K562 (cell line): ENCODE results near the gene ZFR2. TPM values are rescaled to one million over a fixed set of nuclear protein-coding genes. Genes with fewer than 3 reads are reported as not detected.
A peak's percentile ranks its signal among the peaks of the same experiment; 100 is the strongest.

Experiments
- ARID2 ChIP-seq: fragments of 450-650 bp; IDR thresholded peaks from 2 replicates; pipeline ENCODE4 v1.6.1; 2017; ENCODE audit warnings: antibody characterized with exemption, mild to moderate bottlenecking
- ATF3 ChIP-seq, 2 experiments: fragments of 450-650 bp in 1 of 2; sonication (generic) in 1 of 2; formaldehyde crosslinking in 1 of 2; IDR thresholded peaks in 1 of 2; conservative IDR thresholded peaks in 1 of 2; 2 replicates each; pipeline versions ENCODE4 v1.6.1 to v1.8.1; 2016 to 2023; ENCODE audit warnings: mild to moderate bottlenecking in 2 of 2, moderate library complexity in 2 of 2, inconsistent platforms in 1 of 2, missing genetic modification reagents in 1 of 2
- BACH1 ChIP-seq: fragments of 200-800 bp; sonication (Bioruptor generic); IDR thresholded peaks from 2 replicates; pipeline ENCODE4 v1.6.1; 2016; ENCODE audit warnings: missing genetic modification characterization, missing compliant biosample characterization
- DPF2 ChIP-seq: fragments of 450-650 bp; IDR thresholded peaks from 2 replicates; pipeline ENCODE4 v1.6.1; 2016
- EHMT2 ChIP-seq: fragments of 450-650 bp; IDR thresholded peaks from 2 replicates; pipeline ENCODE4 v1.6.1; 2018; ENCODE audit warnings: antibody characterized with exemption
- EP300 ChIP-seq: IDR thresholded peaks from 2 replicates; pipeline ENCODE4 v1.6.1; 2012; ENCODE audit warnings: low read length, improper control_type of control experiment
- EP400 ChIP-seq: fragments of 450-650 bp; IDR thresholded peaks from 2 replicates; pipeline ENCODE4 v1.6.1; 2017; ENCODE audit warnings: antibody characterized with exemption, mild to moderate bottlenecking, moderate library complexity
- ETV1 ChIP-seq: fragments of 450-650 bp; conservative IDR thresholded peaks from 2 replicates; pipeline ENCODE4 v1.6.1; 2016; ENCODE audit warnings: missing genetic modification characterization, control low read depth, low read depth, missing compliant biosample characterization
- GMEB1 ChIP-seq: fragments of 250-450 bp; sonication (Bioruptor Pico); IDR thresholded peaks from 2 replicates; pipeline ENCODE4 v1.4.0; 2020; ENCODE audit warnings: mild to moderate bottlenecking
- L3MBTL2 ChIP-seq: fragments of 450-650 bp; IDR thresholded peaks from 2 replicates; pipeline ENCODE4 v1.6.1; 2016; ENCODE audit warnings: mild to moderate bottlenecking, moderate library complexity
- MAFF ChIP-seq: IDR thresholded peaks from 2 replicates; pipeline ENCODE4 v1.6.1; 2012; ENCODE audit warnings: low read length, improper control_type of control experiment
- MAFG ChIP-seq: fragments of 450-650 bp; conservative IDR thresholded peaks from 2 replicates; pipeline ENCODE4 v1.6.1; 2016; ENCODE audit warnings: missing genetic modification characterization, missing compliant biosample characterization
- MAFK ChIP-seq: IDR thresholded peaks from 2 replicates; pipeline ENCODE4 v1.6.1; 2011; ENCODE audit warnings: low read length, improper control_type of control experiment
- NFE2 ChIP-seq: IDR thresholded peaks from 2 replicates; pipeline ENCODE4 v1.6.1; 2014; ENCODE audit warnings: antibody characterized with exemption, low read depth
- NFE2L1 ChIP-seq: fragments of 450-650 bp; IDR thresholded peaks from 2 replicates; pipeline ENCODE4 v1.6.1; 2016; ENCODE audit warnings: missing genetic modification characterization, low read depth, mild to moderate bottlenecking, missing compliant biosample characterization, moderate library complexity, borderline replicate concordance
- NR2C2 ChIP-seq, 2 experiments: fragments of 200-800 bp in 1 of 2; sonication (Bioruptor generic) in 1 of 2; sonication (generic) in 1 of 2; formaldehyde crosslinking in 1 of 2; IDR thresholded peaks; 2 replicates each; pipeline versions ENCODE4 v1.6.1 to v1.8.0; 2016 to 2022; ENCODE audit warnings: mild to moderate bottlenecking in 1 of 2, missing compliant biosample characterization in 1 of 2, missing genetic modification characterization in 1 of 2, missing genetic modification reagents in 1 of 2
- SMARCA4 ChIP-seq: fragments of 450-650 bp; IDR thresholded peaks from 2 replicates; pipeline ENCODE4 v1.6.1; 2016
- TRIM24 ChIP-seq, 2 experiments: fragments of 450-650 bp; IDR thresholded peaks; 2 replicates each; pipeline ENCODE4 v1.6.1; 2016
- ZNF253 ChIP-seq: fragments of 250-450 bp; sonication (Bioruptor Pico); conservative IDR thresholded peaks from 2 replicates; pipeline ENCODE4 v1.6.1; 2021; ENCODE audit warnings: mild to moderate bottlenecking
- ZNF584 ChIP-seq: fragments of 200-800 bp; sonication (Bioruptor generic); IDR thresholded peaks from 2 replicates; pipeline ENCODE4 v1.6.1; 2016; ENCODE audit warnings: low read depth, mild to moderate bottlenecking, missing genetic modification characterization, missing compliant biosample characterization
- ZNF592 ChIP-seq: fragments of 450-650 bp; IDR thresholded peaks from 2 replicates; pipeline ENCODE4 v1.6.1; 2017; ENCODE audit warnings: antibody characterized with exemption, mild to moderate bottlenecking
- polyA plus RNA-seq, 8 experiments: library from polyadenylated mRNA; depleted of rRNA in 4 of 8; stranded (reverse) in 5 of 8; unstranded in 3 of 8; fragments of >200 nt; fragmentation: Nextera tagmentation in 2 of 8; fragmentation: Illumina TruSeq in 1 of 8; extraction: Ambion mirVana in 2 of 8; extraction: Trizol in 1 of 8; gene quantifications; 2 replicates each; pipeline versions ENCODE4 v1.2.1 to v1.2.3, GENCODE V29; 2011 to 2014; ENCODE audit warnings: inconsistent platforms in 1 of 8, missing spikeins in 1 of 8
- total RNA-seq, 7 experiments: library from RNA; depleted of rRNA in 6 of 7; stranded (reverse); fragments of >200 nt in 6 of 7; fragmentation: Illumina TruSeq in 2 of 7; extraction: Trizol in 2 of 7; gene quantifications; 2 replicates each; pipeline versions ENCODE4 v1.2.1 to v1.2.3, GENCODE V29; 2011 to 2021; ENCODE audit warnings: low replicate concordance in 1 of 7
- TF ChIP-seq, protein P1 (sequence below): sonication (generic); formaldehyde crosslinking; IDR thresholded peaks from 2 replicates; pipeline ENCODE4 v1.8.0; 2022; ENCODE audit warnings: missing genetic modification reagents, mild to moderate bottlenecking, borderline replicate concordance

ZFR2 gene
- total and polyA plus RNA-seq, 9 of the 15 experiments (the other 6 are each of a cell fraction or from before 2014, with no cell fraction given) = 0.03 to 0.59 (median 0.07) TPM; not detected in 6

- peak; percentile 99 for TF ChIP-seq MAFG
- peak; percentile 76 for TF ChIP-seq SMARCA4
- no peak for TF ChIP-seq GMEB1 (CRISPR knock-in tag)
- TF ChIP-seq, protein P1, sequence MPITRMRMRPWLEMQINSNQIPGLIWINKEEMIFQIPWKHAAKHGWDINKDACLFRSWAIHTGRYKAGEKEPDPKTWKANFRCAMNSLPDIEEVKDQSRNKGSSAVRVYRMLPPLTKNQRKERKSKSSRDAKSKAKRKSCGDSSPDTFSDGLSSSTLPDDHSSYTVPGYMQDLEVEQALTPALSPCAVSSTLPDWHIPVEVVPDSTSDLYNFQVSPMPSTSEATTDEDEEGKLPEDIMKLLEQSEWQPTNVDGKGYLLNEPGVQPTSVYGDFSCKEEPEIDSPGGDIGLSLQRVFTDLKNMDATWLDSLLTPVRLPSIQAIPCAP = no peak
- peak; percentile 82 for TF ChIP-seq ZNF592
- peak; percentile 93 for TF ChIP-seq BACH1 (tag)
- TF ChIP-seq NR2C2 (CRISPR knock-in tag; IDR thresholded peaks at IDR 0.05) = no peak
- TF ChIP-seq NR2C2 (tag; IDR thresholded peaks at IDR 0.05) = peak; percentile 52
- TF ChIP-seq EP400 = peak; percentile 47; the same call in 1 of the 2 replicates
- TF ChIP-seq ATF3 (IDR thresholded peaks at IDR 0.05) = 0 out of 2 replicates have a peak, but pooled peaks have one; percentile 9
- no peak for TF ChIP-seq ATF3 (CRISPR knock-in tag; conservative IDR thresholded peaks at IDR 0.05)
- 0 out of 4 replicates have a peak, but pooled peaks of 1 of the 2 experiments have one; percentile 27 for TF ChIP-seq TRIM24 (IDR thresholded peaks at IDR 0.05)
- TF ChIP-seq NFE2 = peak; percentile 93
- TF ChIP-seq EHMT2 = 0 out of 2 replicates have a peak, but pooled peaks have one; percentile 11
- peak; percentile 58 for TF ChIP-seq L3MBTL2
- TF ChIP-seq ZNF584 (CRISPR knock-in tag) = 0 out of 2 replicates have a peak, but pooled peaks have one; percentile 34
- TF ChIP-seq NFE2L1 (tag) = peak; percentile 88
- TF ChIP-seq MAFF = peak; percentile 99
- no peak for TF ChIP-seq ZNF253 (CRISPR knock-in tag)
- 0 out of 2 replicates have a peak, but pooled peaks have one; percentile 28 for TF ChIP-seq ARID2
- TF ChIP-seq DPF2 = peak; percentile 62
- TF ChIP-seq MAFK = peak; percentile 99
- no peak for TF ChIP-seq ETV1 (tag)
- TF ChIP-seq EP300 = peak; percentile 44
Measured at GRCh38 chr19:3842948-3843347, 25.9 kb downstream of the ZFR2 start (continued).
